HFF-Myc (cell line): ENCODE data around the gene GATAD2B.
"Not testable (repeated sequence)": the region's sequence is repeated elsewhere in the genome, so short reads cannot be mapped to it uniquely, and the experiment has no call there.

ENCODE experiments used
- DNase-seq: peaks from one replicate; pipeline ENCODE4 v3.0.0-alpha.2; 2011; ENCODE audit warnings: low read depth; ENCODE audit errors: extremely low read depth
- H3K4me3 ChIP-seq: replicated peaks from 2 replicates; pipeline ENCODE4 v1.5.1; 2011; ENCODE audit warnings: low read depth, mild to moderate bottlenecking, control low read depth, low read length
- TF ChIP-seq, protein P1 (sequence below): IDR thresholded peaks from 2 replicates; pipeline ENCODE4 v1.5.1; 2012; ENCODE audit warnings: mild to moderate bottlenecking, low read depth, low read length, control low read depth; ENCODE audit errors: missing control alignments

GATAD2B gene

DNA sequence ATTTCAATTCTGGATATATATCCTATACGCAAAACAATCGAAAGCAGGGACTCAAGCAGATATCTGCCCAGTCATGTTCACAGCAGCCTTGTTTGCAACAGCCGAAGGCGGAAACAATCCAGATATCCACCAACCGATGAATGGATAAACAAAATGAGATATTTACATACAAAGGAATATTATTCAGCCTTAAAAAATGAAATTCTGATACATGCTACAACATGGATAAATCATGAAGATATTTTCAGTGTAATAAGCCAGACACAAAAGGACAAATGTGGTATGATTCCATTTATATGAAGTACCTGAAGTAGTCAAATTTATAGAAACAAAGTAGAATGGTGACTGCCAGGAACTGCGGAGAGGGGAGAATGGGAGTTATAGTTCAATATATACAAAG, 15.6 kb downstream of the GATAD2B start:
- TF ChIP-seq, protein P1, sequence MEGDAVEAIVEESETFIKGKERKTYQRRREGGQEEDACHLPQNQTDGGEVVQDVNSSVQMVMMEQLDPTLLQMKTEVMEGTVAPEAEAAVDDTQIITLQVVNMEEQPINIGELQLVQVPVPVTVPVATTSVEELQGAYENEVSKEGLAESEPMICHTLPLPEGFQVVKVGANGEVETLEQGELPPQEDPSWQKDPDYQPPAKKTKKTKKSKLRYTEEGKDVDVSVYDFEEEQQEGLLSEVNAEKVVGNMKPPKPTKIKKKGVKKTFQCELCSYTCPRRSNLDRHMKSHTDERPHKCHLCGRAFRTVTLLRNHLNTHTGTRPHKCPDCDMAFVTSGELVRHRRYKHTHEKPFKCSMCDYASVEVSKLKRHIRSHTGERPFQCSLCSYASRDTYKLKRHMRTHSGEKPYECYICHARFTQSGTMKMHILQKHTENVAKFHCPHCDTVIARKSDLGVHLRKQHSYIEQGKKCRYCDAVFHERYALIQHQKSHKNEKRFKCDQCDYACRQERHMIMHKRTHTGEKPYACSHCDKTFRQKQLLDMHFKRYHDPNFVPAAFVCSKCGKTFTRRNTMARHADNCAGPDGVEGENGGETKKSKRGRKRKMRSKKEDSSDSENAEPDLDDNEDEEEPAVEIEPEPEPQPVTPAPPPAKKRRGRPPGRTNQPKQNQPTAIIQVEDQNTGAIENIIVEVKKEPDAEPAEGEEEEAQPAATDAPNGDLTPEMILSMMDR: no peak

DNA sequence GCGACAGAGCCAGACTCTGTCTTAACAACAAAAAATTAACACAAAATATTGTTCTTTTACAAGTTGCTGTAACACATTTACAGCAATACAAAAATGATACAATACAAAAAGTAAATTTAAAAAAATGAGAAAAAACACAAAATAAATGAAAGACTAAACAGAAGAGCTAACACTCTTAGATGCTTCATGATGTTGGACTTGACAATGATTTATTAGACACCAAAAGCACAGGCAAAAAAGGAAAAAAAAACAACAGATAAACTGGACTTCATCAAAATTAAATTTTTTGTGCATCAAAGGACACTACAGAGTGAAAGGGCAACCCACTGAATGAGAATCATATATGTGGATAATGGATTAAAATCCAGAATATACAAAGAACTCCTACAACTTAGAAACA, 16.4 kb downstream of the GATAD2B start:
- TF ChIP-seq, protein P1: no peak
- no peak for DNase-seq
- no peak overlapping the region for H3K4me3 ChIP-seq

More for the DNA sequence above, 15.6 kb downstream of the GATAD2B start:
- no peak overlapping the region for H3K4me3 ChIP-seq
- no peak for DNase-seq

DNA sequence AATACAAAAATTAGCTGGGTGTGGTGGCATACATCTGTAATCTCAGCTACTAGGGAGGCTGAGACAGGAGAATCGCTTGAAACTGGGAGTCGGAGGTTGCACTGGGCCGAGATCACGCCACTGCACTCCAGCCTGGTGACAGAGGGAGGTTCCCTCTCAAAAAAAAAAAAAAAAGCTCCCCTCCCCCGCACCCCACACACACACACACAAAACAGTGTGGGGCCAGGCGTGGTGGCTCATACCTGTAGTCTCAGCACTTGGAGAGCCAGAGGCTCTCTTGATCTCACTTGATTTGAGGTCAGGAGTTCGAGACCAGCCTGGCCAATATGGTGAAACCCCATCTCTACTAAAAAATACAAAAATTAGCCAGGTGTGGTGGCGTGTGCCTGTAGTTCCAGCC, 16.9 kb downstream of the GATAD2B start:
- H3K4me3 ChIP-seq, DNase-seq: not testable (repeated sequence)

DNA sequence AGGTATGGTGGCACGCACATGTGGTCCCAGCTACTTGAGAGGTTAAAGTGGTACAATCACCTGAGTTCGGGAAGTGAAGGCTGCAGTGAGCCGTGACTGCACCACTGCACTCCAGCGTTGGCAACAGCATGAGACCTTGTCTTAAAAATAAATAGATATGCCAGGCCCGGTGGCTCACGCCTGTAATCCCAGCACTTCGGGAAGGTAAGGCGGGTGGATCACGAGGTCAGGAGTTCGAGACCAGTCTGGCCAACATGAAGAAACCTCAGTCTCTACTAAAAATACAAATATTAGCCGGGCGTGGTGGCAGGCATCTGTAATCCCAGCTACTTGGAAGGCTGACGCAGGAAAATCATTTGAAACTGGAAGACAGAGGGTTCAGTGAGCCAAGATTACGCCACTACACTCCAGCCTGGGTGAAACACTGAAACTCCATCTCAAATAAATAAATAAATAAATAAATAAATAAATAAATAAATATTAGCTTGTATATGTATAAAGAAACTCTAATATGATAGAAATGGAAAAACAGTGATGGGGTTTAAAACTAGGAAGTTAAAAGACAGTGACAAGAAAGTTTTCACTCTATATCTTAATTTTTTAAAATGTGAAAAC, 18.8 kb downstream of the GATAD2B start:
- no peak for DNase-seq
- no peak overlapping the region for H3K4me3 ChIP-seq
- TF ChIP-seq, protein P1: no peak

DNA sequence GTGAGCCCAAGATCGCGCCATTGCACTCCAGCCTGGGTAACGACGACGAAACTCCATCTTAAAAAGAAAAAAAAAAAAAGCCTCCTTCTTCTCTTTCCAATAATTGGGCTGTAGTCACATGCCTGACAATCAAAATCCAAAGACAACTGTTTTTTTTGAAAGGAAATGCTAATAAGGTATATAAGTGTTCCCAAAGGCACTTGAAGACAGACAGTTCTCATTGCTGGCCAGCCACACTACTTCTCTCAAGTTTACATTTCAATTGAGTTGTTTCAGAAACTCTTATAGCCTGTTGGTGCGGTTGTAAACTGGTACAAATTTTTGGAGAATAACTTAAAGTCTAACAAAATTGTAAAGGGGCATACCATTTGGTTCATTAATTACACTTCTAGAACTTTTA, 23.3 kb downstream of the GATAD2B start:
- no peak for DNase-seq
- TF ChIP-seq, protein P1: no peak
- no peak overlapping the region for H3K4me3 ChIP-seq

DNA sequence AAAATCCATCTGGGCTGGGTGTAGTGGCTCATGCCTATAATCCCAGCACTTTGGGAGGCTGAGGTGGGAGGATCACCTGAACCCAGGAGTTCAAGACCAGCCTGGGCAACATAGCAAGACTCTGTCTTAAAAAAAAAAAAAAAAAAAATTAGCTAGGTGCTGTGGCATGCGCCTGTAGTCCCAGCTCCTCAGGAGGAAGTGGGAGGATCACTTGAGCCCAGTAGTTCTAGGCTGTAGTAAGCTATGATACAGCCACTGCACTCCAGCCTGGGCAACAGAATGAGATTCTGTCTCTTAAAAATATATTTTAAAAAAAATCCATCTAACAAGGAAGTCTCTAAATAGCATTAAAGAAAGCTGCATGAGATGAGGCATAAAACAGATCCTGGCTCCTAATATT, 26.9 kb downstream of the GATAD2B start:
- not testable (repeated sequence) for H3K4me3 ChIP-seq, DNase-seq

DNA sequence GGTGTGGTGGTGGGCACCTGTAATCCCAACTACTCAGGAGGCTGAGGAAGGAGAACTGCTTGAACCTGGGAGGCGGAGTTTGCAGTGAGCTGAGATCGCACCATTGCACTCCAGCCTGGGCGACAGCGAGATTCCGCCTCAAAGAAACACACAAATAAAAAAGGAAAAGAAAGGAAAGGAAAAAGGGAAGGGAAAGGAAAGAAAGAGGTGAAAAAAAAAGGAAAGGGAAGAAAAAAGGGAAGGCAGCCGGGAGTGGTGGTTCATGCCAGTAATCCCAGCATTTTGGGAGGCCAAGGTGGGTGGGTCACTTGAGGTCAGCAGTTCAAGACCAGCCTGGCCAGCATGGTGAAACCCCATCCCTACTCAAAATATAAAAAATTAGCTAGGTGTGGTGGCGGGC, 31.7 kb downstream of the GATAD2B start:
- DNase-seq, H3K4me3 ChIP-seq: not testable (repeated sequence)

DNA sequence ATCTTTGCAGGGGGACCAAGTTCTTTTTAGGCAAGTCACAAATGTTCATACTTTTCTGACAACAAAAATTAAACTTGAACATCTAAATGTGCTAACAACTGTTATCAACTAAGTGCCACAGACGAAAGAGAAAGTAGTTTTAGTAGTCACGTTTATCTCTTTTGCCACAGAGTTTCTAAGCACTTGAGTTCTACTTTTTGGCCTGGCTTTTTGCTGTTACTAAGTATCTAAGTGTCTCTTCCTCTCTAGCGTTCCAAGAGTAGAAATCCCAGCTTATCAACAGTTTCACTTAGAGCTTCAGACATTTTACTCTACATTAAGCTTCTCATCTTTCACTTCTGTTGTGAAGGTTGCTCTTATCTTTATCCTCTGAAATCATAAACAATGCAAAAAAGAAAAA, 34.2 kb downstream of the GATAD2B start:
- DNase-seq: no peak
- TF ChIP-seq, protein P1: no peak
- H3K4me3 ChIP-seq: no peak overlapping the region
